Neural progenitor cell (in vitro differentiated cells): Measurements from ENCODE around the gene MED17.

Source experiments
- CTCF ChIP-seq: fragments of 200-600 bp; sonication (generic); IDR thresholded peaks from 2 replicates; pipeline ENCODE4 v1.5.1; 2017; ENCODE audit warnings: antibody characterized with exemption, mild to moderate bottlenecking
- EZH2 ChIP-seq: fragments of 200-600 bp; sonication (generic); IDR thresholded peaks from 2 replicates; pipeline ENCODE4 v1.6.1; 2017; ENCODE audit warnings: antibody characterized with exemption, mild to moderate bottlenecking, moderate library complexity
- EZH2phosphoT487 ChIP-seq: fragments of 200-600 bp; sonication (generic); IDR thresholded peaks from 2 replicates; pipeline ENCODE4 v1.6.1; 2017; ENCODE audit warnings: antibody characterized with exemption

GRCh38 chr11:93840981-93841380 lies 56.9 kb downstream of the MED17 start:
- TF ChIP-seq EZH2phosphoT487 (no peak), CTCF (no peak), EZH2 (no peak)
